Tibial nerve (tissue), 4 donors: ENCODE data around the gene HOXA3. TPM values are rescaled to one million over a fixed set of nuclear protein-coding genes. Genes with fewer than 3 reads are reported as not detected.
A peak's percentile ranks its signal among the peaks of the same experiment; 100 is the strongest.

Experiments
- DNase-seq, 2 donors: peaks; one replicate each; pipeline ENCODE4 v3.0.0-alpha.2; 2019; ENCODE audit warnings: low spot score in 2 of 2
- H3K27ac ChIP-seq, 4 donors: fragments of 200-600 bp; sonication (generic) in 3 of 4; one replicate each; pipeline ENCODE4 v1.5.1; 2017 to 2019; ENCODE audit warnings: mild to moderate bottlenecking in 1 of 4
- H3K27me3 ChIP-seq, 2 donors: fragments of 200-600 bp; sonication (generic) in 1 of 2; one replicate each; pipeline versions ENCODE4 v1.5.1 to v1.6.0; 2017 to 2019
- H3K36me3 ChIP-seq, 3 donors: fragments of 200-600 bp; sonication (generic); one replicate each; pipeline ENCODE4 v1.5.1; 2018 to 2019
- H3K4me1 ChIP-seq, 4 donors: fragments of 200-600 bp; sonication (generic) in 3 of 4; one replicate each; pipeline ENCODE4 v1.5.1; 2017 to 2019
- H3K4me3 ChIP-seq, 4 donors: fragments of 200-600 bp; sonication (generic) in 3 of 4; one replicate each; pipeline ENCODE4 v1.5.1; 2017 to 2019; ENCODE audit warnings: mild to moderate bottlenecking in 1 of 4, moderate library complexity in 1 of 4
- H3K9me3 ChIP-seq, 4 donors: fragments of 200-600 bp; sonication (generic) in 3 of 4; one replicate each; pipeline ENCODE4 v1.5.1; 2017 to 2019
- CTCF ChIP-seq, 5 experiments: fragments of 200-600 bp in 3 of 5; fragments of 450-650 bp in 2 of 5; sonication (generic) in 3 of 5; IDR thresholded peaks; one replicate each; pipeline ENCODE4 v1.5.1; 2016 to 2019; ENCODE audit warnings: antibody characterized with exemption in 5 of 5, mild to moderate bottlenecking in 3 of 5, moderate library complexity in 2 of 5
- EP300 ChIP-seq, 2 donors: sonication (generic); formaldehyde crosslinking; IDR thresholded peaks; one replicate each; pipeline ENCODE4 v1.6.1; 2017; ENCODE audit warnings: antibody characterized with exemption in 2 of 2, mild to moderate bottlenecking in 1 of 2
- POLR2A ChIP-seq, 2 donors: fragments of 450-650 bp; IDR thresholded peaks; one replicate each; pipeline ENCODE4 v1.6.1; 2017; ENCODE audit warnings: antibody characterized with exemption in 2 of 2, mild to moderate bottlenecking in 2 of 2, moderate library complexity in 2 of 2
- WGBS, 2 donors: methylation state at CpG; one replicate each; pipeline ENCODE4 v1.1.5; 2018; 5-methylcytosine and 5-hydroxymethylcytosine counted together
- total RNA-seq, 4 donors: library from RNA; depleted of rRNA; stranded (reverse); fragments of >200 nt; gene quantifications; one replicate each; pipeline ENCODE4 v1.1.0, GENCODE V29; 2016

HOXA3 gene
- total RNA-seq: 10 to 100 TPM in 1 of 4 donors, 1 to 10 TPM in 3; 7.0 to 18.8 (median 8.7) TPM

- peaks cover 0 to 98% of the 10 kb centered on the region in 2 donors for H3K27me3 ChIP-seq
- no peak for DNase-seq
- no peaks in the 10 kb centered on the region for H3K36me3 ChIP-seq
- H3K4me3 ChIP-seq: peak within 1 kb of the TSS; percentile 38 to 58 (median 42)
- peak within 1 kb of the TSS; percentile 60 to 88 (median 88) for H3K27ac ChIP-seq
- H3K4me1 ChIP-seq: peaks cover 0 to 84% (median 23%) of the 10 kb centered on the region in 4 donors
- peak in 1 of 2 donors; percentile 85 for TF ChIP-seq EP300 (IDR thresholded peaks at IDR 0.05)
- TF ChIP-seq POLR2A (IDR thresholded peaks at IDR 0.05): peak in 1 of 2 donors; percentile 47
- TF ChIP-seq CTCF (IDR thresholded peaks at IDR 0.05): no peak
- no peaks in the 10 kb centered on the region for H3K9me3 ChIP-seq
- WGBS, 2 donors: 2 to 3% methylated on average over 45 to 53 of the region's 53 CpGs
These were observed at the start of gene HOXA3 for GRCh38 chr7:27151931-27152815. TSS of gene HOXA3 (minus strand) at chr7:27152583. CDS start at chr7:27110640, 41,943 bp downstream.

- H3K36me3 ChIP-seq: no peaks in the 10 kb centered on the region
- H3K4me1 ChIP-seq: peaks cover 0 to 65% (median 34%) of the 10 kb centered on the region in 4 donors
- 41 to 50% methylated on average over 4 of the region's 4 CpGs for WGBS, 2 donors
- peak overlapping the region in 1 of 4 donors; percentile 0 for H3K4me3 ChIP-seq
- H3K9me3 ChIP-seq: no peaks in the 10 kb centered on the region
- H3K27ac ChIP-seq: no peak overlapping the region
- no peak for DNase-seq
- peaks cover 7 to 93% of the 10 kb centered on the region in 2 donors for H3K27me3 ChIP-seq
- TF ChIP-seq POLR2A (IDR thresholded peaks at IDR 0.05): no peak
- no peak for TF ChIP-seq EP300 (IDR thresholded peaks at IDR 0.05)
- no peak for TF ChIP-seq CTCF (IDR thresholded peaks at IDR 0.05)
These were observed 49.2 kb upstream of the HOXA3 start for GRCh38 chr7:27201580-27202017.

GRCh38 chr7:27200761-27201579 lies 48.6 kb upstream of the HOXA3 start:
- Histone ChIP-seq H3K4me1 (peaks cover 0 to 63% (median 34%) of the 10 kb centered on the region in 4 donors), H3K27me3 (peaks cover 7 to 90% of the 10 kb centered on the region in 2 donors), H3K27ac (no peak overlapping the region), H3K36me3 (no peaks in the 10 kb centered on the region), H3K4me3 (peak overlapping the region in 2 of 4 donors; percentile 0 to 53), H3K9me3 (no peaks in the 10 kb centered on the region)
- no peak for DNase-seq
- 34 to 36% methylated on average over 14 of the region's 14 CpGs for WGBS, 2 donors
- TF ChIP-seq POLR2A (IDR thresholded peaks at IDR 0.05): no peak
- TF ChIP-seq EP300 (IDR thresholded peaks at IDR 0.05): no peak
- TF ChIP-seq CTCF (IDR thresholded peaks at IDR 0.05): no peak

- DNase-seq: peak in 1 of 2 donors; percentile 12
- no peak within 1 kb of the TSS for H3K27ac ChIP-seq
- peaks cover 0 to 55% (median 28%) of the 10 kb centered on the region in 4 donors for H3K4me1 ChIP-seq
These were observed 47.7 kb upstream of the HOXA3 start, which contains the start of gene HOXA13 for GRCh38 chr7:27199849-27200760. TSS of gene HOXA13 (minus strand) at chr7:27200091. CDS start at chr7:27200077, 14 bp downstream.

More at GRCh38 chr7:27199849-27200760, 47.7 kb upstream of the HOXA3 start, which contains the start of gene HOXA13:
- H3K27me3 ChIP-seq: peaks cover 7 to 90% of the 10 kb centered on the region in 2 donors
- TF ChIP-seq EP300 (IDR thresholded peaks at IDR 0.05) (no peak), CTCF (IDR thresholded peaks at IDR 0.05) (no peak), POLR2A (IDR thresholded peaks at IDR 0.05) (no peak)
- H3K4me3 ChIP-seq: peak within 1 kb of the TSS; percentile 27 to 53 (median 40)
- H3K36me3 ChIP-seq: no peaks in the 10 kb centered on the region
- H3K9me3 ChIP-seq: no peaks in the 10 kb centered on the region
- WGBS, 2 donors: 1 to 3% methylated on average over 34 to 43 of the region's 99 CpGs
